Loucy (cell line): ENCODE measurements around the gene MMP2.

Source experiments
- CTCF ChIP-seq: fragments of 200-600 bp; sonication (generic); conservative IDR thresholded peaks from 2 replicates; pipeline ENCODE4 v1.5.1; 2014; ENCODE audit warnings: mild to moderate bottlenecking, antibody characterized with exemption, low read length
- EZH2phosphoT487 ChIP-seq: fragments of 200-600 bp; IDR thresholded peaks from 2 replicates; pipeline ENCODE4 v1.6.1; 2018; ENCODE audit warnings: antibody characterized with exemption, mild to moderate bottlenecking, moderate library complexity, borderline replicate concordance

DNA sequence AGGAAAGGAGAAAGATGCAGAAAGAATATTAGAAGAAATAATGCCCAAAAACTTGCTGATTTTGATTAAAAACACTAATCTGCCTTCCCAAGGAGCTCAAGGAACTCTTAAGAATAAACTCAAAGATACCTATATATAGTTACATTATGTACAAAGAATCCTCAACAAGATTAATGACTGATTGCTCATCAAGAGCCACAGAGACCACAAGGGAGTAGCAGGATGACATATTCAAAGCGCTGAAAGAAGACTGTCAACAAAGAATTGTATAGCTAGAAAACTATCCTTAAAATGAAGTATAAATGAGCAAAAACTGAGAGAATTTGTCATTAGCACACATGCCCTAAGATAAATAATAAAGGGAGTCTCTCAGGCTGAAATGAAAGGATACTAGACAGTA is 36.1 kb downstream of the MMP2 start:
- TF ChIP-seq CTCF = no peak
- no peak for TF ChIP-seq EZH2phosphoT487
